Activated T-cell treated with anti-CD3 and anti-CD28 coated beads, Interleukin-2, amount 50 U/mL, for 4 hours (primary cell): Measurements from ENCODE around the gene UMAD1. TPM values are rescaled to one million over a fixed set of nuclear protein-coding genes. Genes with fewer than 3 reads are reported as not detected.

Experiments
- ATAC-seq, 2 donors: fragments of 200-7000 bp; cut with Tn5 transposase; one replicate each; pipeline ENCODE4 v1.10.0; 2021
- DNase-seq: peaks from one replicate; pipeline ENCODE4 v3.0.0-alpha.2; 2020
- H3K27me3 Mint-ChIP-seq: one replicate; pipeline ENCODE4 v1.8.0; 2021; ENCODE audit warnings: low read depth, mixed read lengths
- H3K36me3 Mint-ChIP-seq: one replicate; pipeline ENCODE4 v1.8.0; 2022; ENCODE audit warnings: mixed read lengths; ENCODE audit not compliant: insufficient read depth
- H3K4me1 Mint-ChIP-seq: one replicate; pipeline ENCODE4 v1.8.0; 2021; ENCODE audit warnings: low read depth, mixed read lengths
- H3K4me3 Mint-ChIP-seq: one replicate; pipeline ENCODE4 v1.8.0; 2021; ENCODE audit warnings: mild to moderate bottlenecking, moderate library complexity, mixed read lengths
- H3K9me3 Mint-ChIP-seq: one replicate; pipeline ENCODE4 v1.8.0; 2021; ENCODE audit warnings: mixed read lengths
- total RNA-seq, 3 donors: library from RNA; stranded (reverse); gene quantifications; one replicate each; pipeline ENCODE4 v1.2.1, GENCODE V29; 2021

The UMAD1 gene
- total RNA-seq, 3 donors from 2014 or later = 12.5 to 16.9 (median 13.9) TPM

GRCh38 chr7:7920481-7920880, 279.9 kb downstream of the UMAD1 start:
- Mint-ChIP-seq H3K36me3 (no peaks in the 10 kb centered on the region), H3K4me1 (peaks cover 33% of the 10 kb centered on the region), H3K27me3 (no peaks in the 10 kb centered on the region), H3K4me3 (peak overlapping the region; percentile 45), H3K9me3 (no peaks in the 10 kb centered on the region)
- DNase-seq (no peak), ATAC-seq (peak; percentile 85 to 88)

- Mint-ChIP-seq H3K4me3 (no peak overlapping the region), H3K27me3 (no peaks in the 10 kb centered on the region), H3K36me3 (no peaks in the 10 kb centered on the region), H3K4me1 (peaks cover 33% of the 10 kb centered on the region), H3K9me3 (no peaks in the 10 kb centered on the region)
- DNase-seq (no peak), ATAC-seq (no peak)
Measured at GRCh38 chr7:7921830-7922229, 281.3 kb downstream of the UMAD1 start.

GRCh38 chr7:7922684-7923385, 282.3 kb downstream of the UMAD1 start:
- no peaks in the 10 kb centered on the region for H3K36me3 Mint-ChIP-seq
- ATAC-seq = no peak
- H3K4me3 Mint-ChIP-seq = no peak overlapping the region
- DNase-seq = no peak
- H3K4me1 Mint-ChIP-seq = peaks cover 33% of the 10 kb centered on the region
- no peaks in the 10 kb centered on the region for H3K9me3 Mint-ChIP-seq
- H3K27me3 Mint-ChIP-seq = no peaks in the 10 kb centered on the region

GRCh38 chr7:7923818-7924217, 283.3 kb downstream of the UMAD1 start:
- Mint-ChIP-seq H3K4me3 (no peak overlapping the region), H3K36me3 (no peaks in the 10 kb centered on the region), H3K27me3 (no peaks in the 10 kb centered on the region), H3K9me3 (no peaks in the 10 kb centered on the region), H3K4me1 (peaks cover 33% of the 10 kb centered on the region)
- DNase-seq = no peak
- ATAC-seq = no peak

GRCh38 chr7:7924303-7924702, 283.8 kb downstream of the UMAD1 start:
- peaks cover 33% of the 10 kb centered on the region for H3K4me1 Mint-ChIP-seq

More at GRCh38 chr7:7924303-7924702, 283.8 kb downstream of the UMAD1 start:
- Mint-ChIP-seq H3K36me3 (no peaks in the 10 kb centered on the region), H3K9me3 (no peaks in the 10 kb centered on the region), H3K4me3 (no peak overlapping the region), H3K27me3 (no peaks in the 10 kb centered on the region)
- ATAC-seq (no peak), DNase-seq (no peak)

Other genes with a start within 250 kb of the UMAD1 start
- under 1 TPM in 2 of 3 donors, not detected in 1; 0.08 to 0.10 TPM for gene COL28A1, start 104.9 kb upstream of the UMAD1 start, total RNA-seq
- 10 to 100 TPM; 33.9 to 41.5 (median 37.5) TPM for gene MIOS, start 73.9 kb upstream of the UMAD1 start, total RNA-seq
- gene RPA3, start 77.9 kb downstream of the UMAD1 start, total RNA-seq = 10 to 100 TPM; 76.9 to 82.6 (median 79.2) TPM